ENCODE measurements around the gene TNIK.

The TNIK gene

DNA sequence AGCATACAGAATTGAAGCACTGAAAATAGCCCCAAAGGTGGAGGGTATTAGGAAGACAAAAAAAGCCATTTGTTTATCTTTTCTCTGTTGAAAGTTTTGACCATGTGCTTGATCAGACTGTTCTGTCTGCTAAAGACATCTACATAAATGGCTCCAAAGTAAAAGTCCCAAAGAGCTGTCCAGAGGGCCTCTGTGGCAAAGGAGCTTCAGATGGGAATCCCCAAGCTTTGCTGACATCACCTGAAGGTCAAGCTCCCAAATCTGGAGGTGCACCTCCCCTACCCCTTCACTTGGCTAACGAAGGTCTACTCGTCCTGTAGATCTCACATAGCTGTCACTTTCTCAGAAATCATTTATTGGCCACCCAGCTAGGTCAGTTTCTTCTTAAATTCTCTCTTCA is 239.1 kb downstream of the TNIK start:
- TF ChIP-seq ZFX (IDR thresholded peaks at IDR 0.05): no peak
- TF ChIP-seq, protein P1, sequence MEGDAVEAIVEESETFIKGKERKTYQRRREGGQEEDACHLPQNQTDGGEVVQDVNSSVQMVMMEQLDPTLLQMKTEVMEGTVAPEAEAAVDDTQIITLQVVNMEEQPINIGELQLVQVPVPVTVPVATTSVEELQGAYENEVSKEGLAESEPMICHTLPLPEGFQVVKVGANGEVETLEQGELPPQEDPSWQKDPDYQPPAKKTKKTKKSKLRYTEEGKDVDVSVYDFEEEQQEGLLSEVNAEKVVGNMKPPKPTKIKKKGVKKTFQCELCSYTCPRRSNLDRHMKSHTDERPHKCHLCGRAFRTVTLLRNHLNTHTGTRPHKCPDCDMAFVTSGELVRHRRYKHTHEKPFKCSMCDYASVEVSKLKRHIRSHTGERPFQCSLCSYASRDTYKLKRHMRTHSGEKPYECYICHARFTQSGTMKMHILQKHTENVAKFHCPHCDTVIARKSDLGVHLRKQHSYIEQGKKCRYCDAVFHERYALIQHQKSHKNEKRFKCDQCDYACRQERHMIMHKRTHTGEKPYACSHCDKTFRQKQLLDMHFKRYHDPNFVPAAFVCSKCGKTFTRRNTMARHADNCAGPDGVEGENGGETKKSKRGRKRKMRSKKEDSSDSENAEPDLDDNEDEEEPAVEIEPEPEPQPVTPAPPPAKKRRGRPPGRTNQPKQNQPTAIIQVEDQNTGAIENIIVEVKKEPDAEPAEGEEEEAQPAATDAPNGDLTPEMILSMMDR (conservative IDR thresholded peaks at IDR 0.05): no peak; the same call in 1 of the 2 replicates
- no peak overlapping the region for H3K27ac ChIP-seq

DNA sequence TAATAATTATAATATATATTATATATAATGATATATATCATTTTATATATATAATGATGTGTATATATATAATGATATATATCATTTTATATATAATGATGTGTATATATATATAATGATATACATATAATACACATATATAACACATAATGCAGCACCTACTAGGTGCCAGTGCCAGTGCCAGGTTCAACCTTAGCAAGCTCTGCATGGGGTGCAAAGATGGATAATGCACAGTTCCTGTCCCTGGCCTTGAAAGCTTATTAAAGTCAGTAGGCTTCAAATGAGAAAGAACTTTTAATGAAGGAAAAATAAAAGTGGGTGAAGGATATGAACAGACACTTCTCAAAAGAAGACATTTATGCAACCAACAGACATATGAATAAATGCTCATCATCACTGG is 240.9 kb downstream of the TNIK start:
- TF ChIP-seq, protein P1 (conservative IDR thresholded peaks at IDR 0.05): no peak
- TF ChIP-seq ZFX (IDR thresholded peaks at IDR 0.05): no peak
- H3K27ac ChIP-seq: no peak overlapping the region

DNA sequence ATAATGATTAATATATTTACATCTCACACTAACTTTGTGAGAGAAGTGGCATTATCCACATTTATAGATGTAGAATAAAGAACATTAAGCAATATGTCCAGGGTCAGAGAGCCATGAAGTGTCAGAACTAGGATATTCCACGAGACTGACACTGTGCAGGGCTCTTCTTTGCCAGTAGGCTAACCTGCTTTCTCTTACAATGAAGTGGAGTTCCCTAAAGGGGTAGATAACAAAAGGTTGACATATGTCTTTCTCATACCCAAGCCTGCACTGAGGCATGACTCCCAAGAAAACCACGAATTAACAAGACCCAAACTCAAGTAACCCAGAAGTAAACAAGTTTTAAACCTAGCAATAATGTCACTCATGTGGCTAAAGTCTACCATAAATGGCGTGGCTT is 242.1 kb downstream of the TNIK start:
- no peak for TF ChIP-seq ZFX (IDR thresholded peaks at IDR 0.05)
- TF ChIP-seq, protein P1 (conservative IDR thresholded peaks at IDR 0.05): no peak
- no peak overlapping the region for H3K27ac ChIP-seq

DNA sequence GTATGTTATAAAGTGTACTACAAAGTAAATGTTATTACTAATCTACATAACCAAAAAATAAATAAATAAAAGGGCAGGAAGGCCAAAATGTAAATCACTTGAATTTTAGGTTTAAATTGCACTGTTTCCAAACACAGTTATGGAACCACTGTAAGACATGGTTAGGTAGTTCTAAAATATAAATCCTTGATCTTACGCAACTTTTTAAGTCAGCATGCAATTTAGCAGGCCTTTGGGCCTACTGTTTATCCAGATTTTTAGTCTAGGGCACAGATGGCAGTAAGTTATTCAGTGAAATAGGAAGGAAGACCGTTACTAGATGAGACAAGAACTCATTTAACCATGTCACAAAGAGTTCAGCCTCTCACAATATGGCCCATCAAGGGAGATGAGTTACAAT is 246.3 kb downstream of the TNIK start:
- no peak overlapping the region for H3K27ac ChIP-seq
- TF ChIP-seq, protein P1 (conservative IDR thresholded peaks at IDR 0.05): no peak
- TF ChIP-seq ZFX (IDR thresholded peaks at IDR 0.05): no peak

DNA sequence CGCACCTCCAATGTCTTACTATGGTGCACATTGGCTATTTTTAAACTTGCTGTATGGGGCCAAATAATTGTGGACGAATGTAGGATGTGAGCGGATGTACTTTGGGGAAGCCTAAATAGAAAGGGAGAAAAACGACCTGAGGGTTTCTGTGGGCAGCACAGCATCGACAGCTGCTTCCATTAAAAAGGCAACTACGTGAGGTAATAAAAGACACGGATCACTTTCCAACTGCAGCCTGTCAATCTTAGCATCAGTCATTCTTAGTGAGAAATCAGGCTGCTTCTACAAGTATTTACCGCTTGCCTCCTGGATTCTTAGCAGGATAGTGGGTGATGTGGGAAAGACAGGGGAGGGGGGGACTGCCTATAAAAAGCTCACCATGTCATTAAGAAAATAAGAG is 247.0 kb downstream of the TNIK start:
- no peak for TF ChIP-seq ZFX (IDR thresholded peaks at IDR 0.05)
- TF ChIP-seq, protein P1 (conservative IDR thresholded peaks at IDR 0.05): no peak

DNA sequence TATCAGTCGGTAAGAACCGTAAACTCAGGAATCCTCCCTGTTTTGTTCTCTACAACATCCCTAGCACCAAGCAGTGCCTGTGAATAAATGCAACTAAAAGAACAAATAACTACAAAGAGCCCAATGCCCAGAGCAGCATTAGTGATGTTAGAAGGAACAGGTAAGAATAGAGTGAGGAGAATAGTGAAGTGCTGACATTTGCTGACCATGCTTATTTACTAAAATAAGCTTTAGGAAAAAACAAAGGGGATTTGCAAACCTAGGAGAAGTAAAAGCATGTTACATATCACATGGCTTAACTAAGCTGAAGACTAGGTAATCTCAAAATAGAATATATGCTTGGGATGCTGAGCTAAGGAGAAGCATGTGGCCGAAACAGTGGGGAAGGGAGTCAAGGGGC is 247.6 kb downstream of the TNIK start:
- no peak overlapping the region for H3K27ac ChIP-seq
- no peak for TF ChIP-seq ZFX (IDR thresholded peaks at IDR 0.05)
- TF ChIP-seq, protein P1 (conservative IDR thresholded peaks at IDR 0.05): no peak

More for the DNA sequence above, 247.0 kb downstream of the TNIK start:
- H3K27ac ChIP-seq: no peak overlapping the region

DNA sequence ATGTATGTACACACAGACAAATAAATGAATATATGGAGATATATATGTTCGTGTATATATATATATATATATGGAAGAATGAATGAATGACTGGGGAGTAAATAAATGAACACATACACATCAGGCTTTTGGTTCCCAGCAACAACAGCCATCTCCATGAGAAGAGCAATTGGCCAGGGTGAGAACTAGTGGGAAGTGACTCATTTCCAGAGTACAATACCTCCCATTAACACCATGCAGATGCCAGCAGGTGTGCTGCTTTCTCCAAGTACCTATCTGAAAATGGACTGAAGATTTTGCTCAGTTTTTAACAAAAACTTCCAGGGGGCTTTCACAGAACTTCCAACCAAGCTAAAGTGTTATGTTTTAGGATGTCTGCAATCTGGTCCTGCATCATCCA is 253.9 kb downstream of the TNIK start:
- H3K27ac ChIP-seq: no peak overlapping the region
- no peak for TF ChIP-seq ZFX (IDR thresholded peaks at IDR 0.05)
- TF ChIP-seq, protein P1 (conservative IDR thresholded peaks at IDR 0.05): no peak
